ENCODE results near the gene COLQ.

Gene COLQ

DNA sequence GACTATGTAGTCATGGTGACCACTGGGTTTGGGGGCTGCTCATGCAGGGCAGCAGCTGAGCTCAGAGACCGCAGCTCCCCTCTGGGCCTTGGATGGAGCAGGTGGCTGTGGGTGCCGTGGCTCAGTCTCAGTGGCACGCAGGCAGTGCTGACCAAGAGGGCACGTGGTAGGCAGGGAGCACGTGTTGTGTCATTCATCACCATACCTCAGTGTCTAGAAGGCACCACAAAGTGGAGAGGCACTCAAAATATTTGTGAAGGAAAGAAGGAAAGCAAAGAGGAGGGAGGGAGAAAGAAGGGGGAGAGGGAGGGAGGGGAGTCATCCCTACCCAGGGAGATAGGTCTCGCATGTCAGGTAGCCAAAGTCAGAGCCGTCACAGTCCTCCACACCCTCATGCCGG, 68.0 kb downstream of the COLQ start:
- DNase-seq, result no peak

DNA sequence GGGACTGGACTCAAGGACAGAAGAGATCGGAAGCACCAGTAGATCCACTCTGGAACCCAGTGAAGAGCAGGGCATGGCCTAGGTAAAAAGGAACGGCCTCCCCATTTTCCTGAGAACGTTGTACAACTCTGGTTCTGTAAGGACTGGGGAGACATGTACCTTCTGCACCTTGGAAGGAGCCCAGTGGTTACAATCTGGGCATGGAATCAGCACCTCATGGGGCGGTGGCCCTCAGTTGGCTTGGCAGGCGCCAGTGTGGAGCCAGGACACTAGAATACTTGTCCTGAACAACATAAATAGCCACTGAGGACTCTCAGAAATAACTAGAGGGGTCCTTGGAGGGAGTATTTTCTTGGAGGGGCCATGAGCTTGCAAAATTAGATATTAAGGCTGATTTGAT, 68.5 kb downstream of the COLQ start:
- DNase-seq, result no peak

DNA sequence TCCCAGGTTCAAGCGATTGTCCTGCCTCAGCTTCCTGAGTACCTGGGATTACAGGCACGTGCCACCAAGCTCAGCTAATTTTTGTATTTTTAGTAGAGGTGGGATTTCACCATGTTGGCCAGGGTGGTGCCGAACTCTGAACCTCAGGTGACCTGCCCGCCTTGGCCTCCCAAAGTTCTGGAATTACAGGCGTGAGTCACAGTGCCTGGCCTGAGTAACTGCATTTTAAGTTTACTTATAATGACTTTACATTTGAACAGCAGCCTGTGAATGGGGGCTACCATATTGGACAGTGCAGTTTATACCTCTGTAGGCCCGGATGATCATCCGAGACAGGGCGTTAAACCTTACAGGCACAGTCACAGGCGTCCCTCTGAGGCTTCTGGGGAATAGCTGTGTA, 69.3 kb downstream of the COLQ start:
- no peak for DNase-seq

DNA sequence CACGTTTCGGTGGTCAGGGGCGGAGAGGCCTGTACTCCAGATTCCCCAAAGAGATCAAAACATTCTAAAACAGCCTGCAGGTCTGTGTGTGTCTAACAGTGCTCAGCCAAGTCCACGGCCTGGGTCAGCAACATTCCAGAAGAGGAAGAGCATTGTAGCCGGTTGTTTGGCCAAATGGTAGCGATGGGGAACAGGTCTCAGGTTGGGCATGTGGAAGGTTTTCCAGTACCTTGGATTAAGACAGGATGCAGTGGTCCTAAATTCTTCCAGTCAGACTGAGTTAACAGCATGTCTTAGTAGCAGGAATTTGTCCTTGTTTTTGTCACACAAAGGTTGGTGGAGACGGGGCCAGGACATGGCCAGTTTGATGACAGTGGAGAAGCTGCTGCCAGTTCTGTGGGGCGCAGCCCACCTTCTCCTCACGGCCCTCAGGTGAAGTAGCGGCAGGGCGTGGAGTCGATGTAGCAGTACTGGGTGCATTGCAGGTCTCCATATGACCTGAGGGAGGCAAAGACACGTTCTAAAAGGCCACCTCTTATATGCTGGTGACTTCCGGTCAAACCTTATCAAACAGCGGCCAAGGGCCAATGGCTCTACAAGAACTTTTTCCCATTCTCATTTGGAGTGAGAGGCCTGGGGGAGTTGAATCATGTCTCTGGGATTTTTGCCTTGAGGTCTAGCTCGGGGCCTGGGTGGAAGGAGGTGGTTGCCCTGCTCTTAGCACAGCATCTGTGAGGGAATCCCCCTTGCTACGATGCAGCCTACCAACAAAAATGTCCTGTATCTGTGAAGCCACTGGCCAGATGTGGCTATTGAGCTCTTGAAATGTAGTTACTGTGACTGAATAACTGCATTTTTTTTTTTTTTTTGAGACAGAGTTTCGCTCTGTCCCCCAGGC, 70.0 kb downstream of the COLQ start:
- no peak for DNase-seq

DNA sequence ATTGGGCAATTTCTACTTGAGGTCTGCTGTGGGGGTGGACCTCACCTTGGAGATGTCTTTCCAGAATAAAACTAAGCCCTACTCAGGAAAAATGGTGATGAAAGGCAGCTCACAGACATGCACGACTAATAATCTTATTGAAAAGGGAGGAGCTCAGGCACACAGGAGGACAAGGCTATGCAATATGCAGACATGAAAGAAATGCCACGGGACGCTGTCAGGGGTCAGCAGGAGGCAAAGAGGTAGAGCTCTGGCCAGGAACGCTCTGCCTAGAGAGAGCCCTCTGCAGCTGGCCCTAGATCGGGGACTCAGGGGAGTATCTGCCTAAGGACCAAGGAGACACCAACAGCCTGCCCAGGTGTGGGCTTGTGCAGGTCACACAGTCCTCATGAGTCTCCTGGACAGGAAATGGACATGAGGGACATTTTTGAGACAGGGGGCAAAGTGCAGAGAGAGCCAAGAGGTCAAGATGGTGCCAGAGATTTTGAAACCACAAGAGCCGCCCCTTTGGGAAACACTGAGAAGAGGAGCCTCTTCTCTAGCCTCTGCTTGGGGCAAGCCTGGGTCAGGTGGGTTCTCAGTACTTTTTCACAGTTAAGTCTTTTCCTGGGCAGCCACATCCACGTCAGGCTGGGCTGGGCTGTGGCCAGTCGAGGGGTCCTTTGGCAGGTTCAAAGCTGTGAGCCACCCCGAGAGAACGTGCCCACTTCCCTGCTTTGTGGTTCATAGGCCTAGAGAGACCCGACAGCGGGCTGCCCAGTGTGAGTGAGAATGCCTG, 70.9 kb downstream of the COLQ start:
- DNase-seq, result no peak

DNA sequence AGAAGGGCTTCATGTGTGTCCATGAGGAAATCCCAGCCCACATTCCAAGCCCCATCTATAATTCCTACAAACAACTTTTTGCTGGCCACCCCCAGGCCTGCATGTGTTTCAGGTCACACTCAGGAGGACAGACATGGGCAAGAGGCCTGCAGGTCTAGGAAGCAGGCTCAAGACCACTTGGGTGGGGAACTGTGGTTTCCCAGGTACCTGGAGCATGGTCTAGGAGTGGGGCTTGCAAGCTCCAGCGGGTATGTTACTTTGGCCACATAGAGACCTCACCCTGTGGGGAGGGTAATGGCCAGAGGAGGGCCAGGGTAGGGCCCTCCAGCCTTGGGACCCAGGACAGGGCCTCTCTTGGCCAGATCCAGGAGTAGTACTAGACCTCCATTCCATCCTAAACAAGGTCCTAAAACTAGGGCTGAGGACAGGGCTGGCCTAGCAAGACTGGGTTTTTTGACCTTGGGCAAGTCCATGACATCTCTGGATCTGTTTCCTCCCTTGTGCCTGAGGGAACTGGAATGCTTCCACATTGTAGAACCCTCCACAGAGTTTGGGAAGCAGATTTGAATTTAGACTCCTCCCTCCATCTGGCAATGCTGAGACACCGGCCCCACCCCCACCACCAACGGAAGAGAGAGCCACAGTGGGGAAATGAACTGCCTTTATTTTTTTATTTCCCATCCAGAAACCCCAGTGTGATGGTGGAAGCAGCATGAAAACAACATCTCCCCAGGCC, 71.8 kb downstream of the COLQ start:
- DNase-seq, result no peak

DNA sequence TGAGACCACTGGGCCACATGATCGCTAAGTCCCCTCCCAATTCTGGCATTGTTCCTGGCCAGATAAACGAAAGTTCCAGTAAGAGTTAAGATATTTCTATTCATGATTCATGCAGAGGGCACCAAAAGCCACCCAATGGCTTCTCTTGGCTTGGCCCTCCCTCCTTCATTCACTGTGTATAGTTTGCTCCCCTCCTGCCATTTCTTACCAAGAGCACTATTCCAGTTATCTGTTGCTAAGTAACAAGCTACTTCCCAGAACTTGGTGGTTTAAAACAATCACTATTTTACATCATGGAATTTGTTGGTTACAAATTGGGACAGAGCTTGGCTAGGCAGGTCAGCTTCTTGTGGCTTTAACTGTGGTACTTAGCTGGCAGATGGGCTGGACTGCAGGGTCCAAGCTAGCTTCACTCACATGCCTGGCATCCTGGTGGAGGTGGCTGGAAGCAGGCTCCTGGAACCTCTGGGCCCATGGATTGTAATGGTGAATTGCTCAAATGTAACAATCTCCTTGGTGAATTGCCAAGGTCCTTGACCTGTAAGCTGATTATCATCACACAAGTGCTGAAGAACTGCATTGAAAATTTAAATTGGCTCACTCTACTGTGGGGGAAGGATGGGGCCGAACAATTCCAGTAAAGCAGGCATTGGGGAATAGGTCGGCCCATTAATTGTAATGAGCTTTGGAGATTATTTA, 77.5 kb downstream of the COLQ start:
- no peak for DNase-seq

DNA sequence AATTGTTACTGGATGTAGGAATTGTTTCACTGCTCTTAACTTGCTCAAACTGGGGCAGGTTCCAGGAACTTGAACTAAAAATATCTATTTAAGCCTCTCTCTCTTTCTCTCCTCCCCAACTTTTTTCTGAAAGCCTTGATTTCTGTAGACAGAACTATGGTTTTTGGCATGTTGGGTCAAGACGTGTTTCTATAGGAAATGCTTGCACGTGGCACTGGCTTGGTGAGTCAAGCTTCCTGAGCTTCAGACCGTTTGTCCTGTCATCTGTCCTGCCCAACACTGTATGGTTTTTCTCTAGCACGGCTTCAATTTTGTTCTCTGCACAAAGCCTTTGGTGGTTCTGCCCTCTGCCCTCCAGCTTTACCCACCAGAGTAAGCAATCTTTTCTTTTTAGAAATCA, 80.6 kb downstream of the COLQ start:
- DNase-seq, result no peak

DNA sequence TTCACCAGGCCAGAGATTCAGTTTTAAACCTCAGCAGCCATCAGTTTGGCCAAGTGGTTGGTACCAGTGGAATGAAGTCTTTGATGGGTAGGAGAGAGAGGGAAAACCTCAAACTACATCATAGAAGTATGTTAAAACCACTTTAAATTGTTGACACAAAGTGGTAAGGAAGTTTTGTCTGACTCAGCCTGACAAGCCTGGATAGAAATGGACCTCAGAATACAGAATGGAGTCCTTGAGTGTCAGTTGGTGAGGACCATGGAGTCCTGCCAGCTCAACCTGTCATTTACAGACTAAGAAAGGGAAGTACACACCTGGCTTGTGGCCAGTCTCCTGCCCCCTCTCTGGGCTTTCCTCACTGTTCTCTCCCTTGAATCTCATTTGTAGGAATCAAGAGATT, 82.0 kb downstream of the COLQ start:
- DNase-seq, result no peak

DNA sequence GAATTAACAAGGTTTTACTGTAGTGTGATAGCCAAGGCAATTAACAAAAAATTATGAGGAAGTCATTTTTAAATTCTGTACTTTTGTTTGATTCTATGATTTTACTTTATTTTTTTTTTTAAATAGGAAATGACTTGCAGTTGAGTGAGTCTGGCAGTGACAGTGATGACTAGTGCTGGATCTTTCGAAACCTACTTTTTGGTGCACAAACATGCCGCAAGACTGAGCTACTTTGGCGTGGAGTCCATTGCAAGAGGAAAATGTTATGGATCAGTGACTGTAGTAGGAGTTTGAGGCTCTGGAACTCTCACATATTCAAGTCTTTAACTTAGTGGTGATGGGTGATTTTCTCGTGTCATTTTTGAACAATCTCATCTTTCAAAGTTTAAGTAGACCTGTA, 82.5 kb downstream of the COLQ start:
- DNase-seq, result no peak

DNA sequence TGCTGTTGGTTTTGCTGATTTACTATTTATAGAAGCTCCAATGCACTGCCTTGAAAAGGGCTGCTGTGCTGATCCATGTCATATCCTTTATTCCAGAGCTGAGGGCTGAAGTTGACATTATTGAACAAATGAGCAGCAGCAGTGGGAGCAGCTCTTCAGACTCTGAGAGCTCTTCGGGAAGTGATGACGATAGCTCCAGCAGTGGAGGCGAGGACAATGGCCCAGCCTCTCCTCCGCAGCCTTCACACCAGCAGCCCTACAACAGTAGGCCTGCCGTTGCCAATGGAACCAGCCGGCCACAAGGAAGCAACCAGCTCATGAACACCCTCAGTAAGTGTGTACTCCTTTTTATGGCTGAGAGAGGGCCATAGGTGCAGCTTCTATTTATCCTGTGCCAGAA, 85.3 kb downstream of the COLQ start:
- no peak for DNase-seq

DNA sequence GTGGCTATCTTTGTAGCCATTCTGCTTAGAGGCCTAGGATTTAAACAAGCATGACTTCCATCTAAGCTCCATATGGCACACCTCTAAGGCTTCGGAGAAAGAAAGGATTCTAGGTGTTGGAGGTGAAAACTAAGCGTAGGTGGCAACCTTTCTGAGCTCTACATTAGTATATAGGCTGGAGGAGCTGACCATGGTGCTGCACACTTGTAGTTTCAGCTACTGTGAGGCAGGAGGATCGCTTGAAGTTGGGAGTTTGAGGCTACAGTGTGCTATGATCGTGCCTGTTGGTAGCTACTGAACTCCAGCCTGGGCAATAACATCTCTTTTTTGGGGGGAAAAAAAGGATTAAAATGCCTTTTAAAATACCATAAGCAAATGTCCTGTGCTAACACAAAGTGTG, 86.8 kb downstream of the COLQ start:
- no peak for DNase-seq

DNA sequence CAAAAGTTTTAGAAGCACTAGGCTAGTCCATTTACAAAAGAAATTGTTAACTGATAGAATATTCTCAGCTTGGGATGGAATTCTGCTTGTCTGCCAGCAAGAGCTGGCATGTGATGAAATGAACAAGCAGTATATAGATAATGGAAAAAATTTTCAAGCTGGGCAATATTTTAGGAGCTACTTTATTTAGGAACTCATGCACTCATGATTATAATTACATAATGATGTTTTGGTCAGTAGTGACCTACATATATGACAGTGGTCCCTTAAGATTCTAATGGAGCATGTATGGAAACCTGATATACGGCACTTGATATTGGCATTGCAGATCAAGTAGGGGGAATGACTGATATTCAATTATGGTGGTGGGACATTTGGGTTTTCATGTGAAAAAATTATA, 88.0 kb downstream of the COLQ start:
- DNase-seq, result no peak

DNA sequence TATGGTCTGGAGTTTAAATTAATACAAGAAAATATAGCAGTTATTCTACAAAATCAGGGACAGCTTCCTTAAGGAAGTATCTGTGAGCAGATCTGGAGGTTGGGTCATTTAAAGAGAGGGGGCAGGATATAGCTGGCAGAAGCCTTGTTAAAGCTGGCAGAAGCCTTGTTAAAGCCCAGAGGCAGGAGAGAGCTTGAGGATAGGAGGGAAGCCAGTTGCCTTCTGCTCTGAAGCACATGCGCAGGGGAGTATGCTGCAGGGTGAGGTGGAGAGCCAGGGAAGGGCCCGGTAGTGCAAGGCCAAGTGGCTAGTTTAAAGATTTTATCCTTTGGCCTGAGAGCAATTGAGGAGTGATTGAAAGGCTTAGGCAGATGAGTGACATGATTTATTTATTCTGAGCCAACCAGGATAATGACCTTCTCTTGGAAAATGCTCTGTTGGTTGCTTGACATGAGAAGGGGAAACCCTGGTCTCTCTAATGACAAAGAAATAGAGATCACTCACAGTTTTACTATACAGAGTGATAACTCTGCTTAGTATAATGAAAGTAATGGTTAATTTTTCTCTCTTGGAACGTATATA, 90.2 kb downstream of the COLQ start:
- no peak for DNase-seq

DNA sequence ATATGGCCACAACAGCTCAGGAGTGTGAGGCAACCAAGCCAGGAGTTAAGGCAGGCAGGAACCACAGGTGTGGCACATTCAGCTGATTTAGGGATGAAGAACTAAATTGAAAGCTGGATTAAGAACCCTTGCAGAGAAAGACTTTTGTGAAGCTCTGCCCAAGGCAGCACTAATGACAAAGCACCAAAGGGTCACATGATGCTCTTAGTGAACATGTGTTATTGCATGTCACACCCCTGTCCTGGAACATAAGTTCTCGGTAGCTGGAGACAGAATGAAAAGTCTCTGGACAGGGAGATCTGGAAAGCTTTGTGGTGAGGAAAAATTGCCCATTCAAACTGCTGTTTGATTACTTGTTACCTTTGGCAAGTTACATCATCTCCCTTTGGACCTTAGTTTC, 90.9 kb downstream of the COLQ start:
- no peak for DNase-seq

DNA sequence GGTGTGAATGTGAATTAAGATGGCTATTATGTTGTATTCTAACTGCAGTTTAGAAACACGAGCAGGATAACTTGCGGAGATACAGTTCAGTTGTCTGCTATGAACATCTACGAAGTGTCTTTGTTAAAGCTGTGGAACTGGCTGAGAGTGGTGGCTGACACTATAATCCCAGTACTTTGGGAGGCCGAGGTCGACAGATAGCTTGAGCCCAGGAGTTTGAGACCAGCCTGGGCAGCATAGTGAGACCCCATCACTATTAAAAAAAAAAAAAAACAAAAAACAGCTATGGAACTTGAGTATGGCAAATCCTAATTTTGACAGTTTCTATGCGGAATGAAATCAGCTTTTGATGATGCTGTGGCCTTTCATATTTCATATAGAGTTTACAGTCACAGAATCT, 92.4 kb downstream of the COLQ start:
- DNase-seq, result no peak

DNA sequence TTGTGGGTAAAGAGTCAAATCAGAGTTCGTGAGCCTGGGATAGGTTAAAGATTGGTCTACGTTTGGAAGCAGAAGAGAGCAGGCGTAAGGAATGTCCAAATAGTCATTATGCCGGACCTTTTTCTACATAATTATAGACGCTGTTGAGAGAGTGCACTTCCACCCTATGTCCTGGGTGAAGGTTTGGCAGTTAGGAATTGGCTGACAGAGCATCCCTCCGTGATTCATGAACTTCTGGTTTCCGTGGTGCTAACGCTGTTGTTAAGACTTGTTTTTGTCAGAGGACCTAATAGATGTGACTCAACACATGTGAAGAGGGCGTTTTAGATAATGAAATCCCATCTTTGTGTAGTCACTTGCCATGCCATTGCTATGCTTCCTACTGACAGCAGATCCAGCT, 93.0 kb downstream of the COLQ start:
- DNase-seq, result no peak

DNA sequence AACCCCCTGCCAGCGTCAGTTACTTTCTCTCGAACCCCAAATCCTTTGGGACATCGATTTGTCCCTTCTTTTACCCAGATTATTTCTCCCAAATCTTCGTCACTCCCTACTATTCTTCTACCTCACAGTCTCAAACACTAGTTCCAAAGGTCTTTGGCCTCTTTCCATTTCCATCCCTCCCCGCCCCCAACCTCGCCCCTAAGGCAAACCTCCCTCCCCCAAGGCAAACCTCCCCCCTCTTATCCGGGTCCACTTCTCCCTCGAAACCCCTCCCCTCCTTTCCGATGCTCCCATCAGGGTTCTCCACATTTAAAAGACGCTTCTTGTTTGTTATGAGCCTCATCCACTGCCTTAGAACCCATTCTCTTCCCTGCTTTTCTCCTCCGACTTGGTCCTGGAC, 93.5 kb downstream of the COLQ start:
- DNase-seq, result no peak

DNA sequence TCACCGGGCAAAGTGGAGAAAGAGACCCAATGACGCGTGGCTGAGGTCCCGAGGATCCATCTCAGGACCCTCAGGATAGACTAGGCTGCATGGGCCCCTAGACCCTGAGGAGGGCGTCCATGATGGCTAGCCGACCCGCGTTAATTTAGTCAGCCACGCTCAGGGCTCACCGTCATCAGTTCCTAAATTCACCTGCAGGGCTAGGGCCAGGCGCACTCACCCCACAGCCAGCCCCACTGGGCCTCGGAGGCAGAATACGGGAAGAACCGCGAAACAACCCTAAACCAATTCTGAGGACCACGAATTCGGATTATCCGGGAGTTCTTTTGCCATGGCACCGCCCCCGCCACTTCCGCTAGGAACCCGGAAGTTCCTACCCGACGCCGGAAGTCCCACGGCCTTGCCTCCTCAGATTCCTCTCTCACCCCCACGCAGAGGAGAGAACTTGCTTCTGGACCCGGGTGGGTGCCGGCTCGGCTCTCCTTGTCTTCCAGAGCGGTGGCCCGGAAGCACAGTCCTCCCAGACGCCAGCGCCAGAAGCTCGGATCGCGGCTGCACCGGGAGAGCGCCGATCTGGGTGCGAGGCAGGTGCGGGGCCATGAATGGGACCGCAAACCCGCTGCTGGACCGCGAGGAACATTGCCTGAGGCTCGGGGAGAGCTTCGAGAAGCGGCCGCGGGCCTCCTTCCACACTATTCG, 94.2 kb downstream of the COLQ start, which contains the start of the genes EAF1 and METTL6:
TSS of gene EAF1 (plus strand) at position 417 of the 699 bp plus-strand sequence. CDS start at position 599, 182 bp downstream.
TSS of gene METTL6 (minus strand) at position 363 of the 699 bp plus-strand sequence. CDS start 1,033 bp downstream, outside the sequence.
- DNase-seq, result peak; percentile 91

DNA sequence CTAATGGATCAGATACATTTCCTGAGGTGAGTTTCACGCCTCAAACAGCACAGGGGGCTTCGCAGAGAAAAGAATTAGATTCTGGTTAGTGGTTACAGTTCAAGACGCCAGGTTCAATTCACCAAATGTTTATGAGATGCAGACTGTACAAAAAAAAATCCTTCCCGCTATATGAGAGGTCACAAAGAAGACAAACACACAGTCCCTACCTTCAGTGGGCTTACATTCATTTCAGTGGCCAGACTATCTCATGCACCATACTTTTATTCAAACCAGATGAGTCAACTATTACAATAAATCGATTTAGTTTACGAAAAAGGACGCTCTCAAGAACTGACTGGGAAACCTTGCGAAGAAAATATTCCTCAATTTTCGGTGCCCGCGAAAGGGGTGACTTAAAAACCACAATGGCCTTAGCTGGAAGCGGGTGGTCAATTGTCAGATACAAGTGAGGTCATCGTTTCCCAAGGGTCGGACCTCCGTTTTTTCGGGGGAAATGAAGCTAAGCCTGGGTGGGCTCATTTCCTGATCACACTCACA, 94.9 kb downstream of the COLQ start:
- no peak for DNase-seq

DNA sequence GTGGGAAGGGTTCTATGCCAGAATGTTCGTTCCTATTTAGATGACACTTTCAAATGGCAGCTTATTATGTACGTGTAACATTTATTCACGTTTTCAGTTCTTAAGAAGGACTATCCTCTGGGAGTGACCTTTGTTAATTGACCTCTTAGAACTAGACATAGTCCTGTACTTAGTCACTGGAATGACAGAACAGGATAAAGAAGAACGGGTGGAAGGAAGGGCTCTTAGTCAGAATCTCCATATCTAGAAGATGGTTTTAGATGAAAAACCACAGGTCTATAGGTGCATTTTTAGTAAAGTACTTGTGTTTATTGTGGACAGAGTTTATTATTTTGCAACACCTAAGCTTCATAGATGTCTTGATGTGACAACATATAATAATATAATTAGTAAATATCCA, 100.6 kb downstream of the COLQ start:
- DNase-seq, result no peak
